H1 (cell line): ENCODE results near the gene COIL. TPM values are rescaled to one million over a fixed set of nuclear protein-coding genes. Genes with fewer than 3 reads are reported as not detected.

Source experiments
- ASH2L ChIP-seq: fragments of 200-600, 300-600 bp; sonication (generic); IDR thresholded peaks from one replicate; pipeline ENCODE4 v1.7.1; 2017; ENCODE audit warnings: low read length
- BRCA1 ChIP-seq: IDR thresholded peaks from 2 replicates; pipeline ENCODE4 v1.6.1; 2012; ENCODE audit warnings: low read depth, low read length, improper control_type of control experiment
- CHD2 ChIP-seq: IDR thresholded peaks from 2 replicates; pipeline ENCODE4 v1.6.1; 2012; ENCODE audit warnings: low read length, improper control_type of control experiment
- EP300 ChIP-seq, 2 experiments: IDR thresholded peaks; 1 replicate in 1 of 2; 2 replicates in 1 of 2; pipeline ENCODE4 v1.6.1; 2011 to 2012; ENCODE audit warnings: low read depth in 2 of 2, low read length in 2 of 2, mild to moderate bottlenecking in 2 of 2, borderline replicate concordance in 1 of 2, inconsistent platforms in 1 of 2, moderate library complexity in 1 of 2
- GABPA ChIP-seq: IDR thresholded peaks from 2 replicates; pipeline ENCODE4 v1.6.1; 2011; ENCODE audit warnings: mild to moderate bottlenecking, low read length, moderate library complexity, borderline replicate concordance; ENCODE audit not compliant: insufficient read depth
- HDAC2 ChIP-seq, 2 experiments: fragments of 300-600 bp in 1 of 2; sonication (generic) in 1 of 2; IDR thresholded peaks; 2 replicates each; pipeline ENCODE4 v1.6.1; 2011 to 2012; ENCODE audit warnings: low read depth in 2 of 2, low read length in 2 of 2, mild to moderate bottlenecking in 2 of 2, moderate library complexity in 2 of 2, borderline replicate concordance in 1 of 2, inconsistent platforms in 1 of 2
- KDM4A ChIP-seq: IDR thresholded peaks from one replicate; pipeline ENCODE4 v1.7.1; 2012; ENCODE audit warnings: low read depth, mild to moderate bottlenecking, moderate library complexity, low read length, inconsistent platforms; ENCODE audit not compliant: severe bottlenecking
- PHF8 ChIP-seq: fragments of 200-600 bp; sonication (generic); conservative IDR thresholded peaks from 2 replicates; pipeline ENCODE4 v1.7.1; 2012; ENCODE audit warnings: low read depth, mild to moderate bottlenecking, inconsistent platforms, low read length, moderate library complexity
- POLR2A ChIP-seq, 2 experiments: IDR thresholded peaks; 1 replicate in 1 of 2; 2 replicates in 1 of 2; pipeline ENCODE4 v1.6.1; 2011; ENCODE audit warnings: low read depth in 2 of 2, low read length in 2 of 2, mild to moderate bottlenecking in 2 of 2; ENCODE audit errors: control extremely low read depth in 1 of 2
- RBBP5 ChIP-seq: IDR thresholded peaks from 2 replicates; pipeline ENCODE4 v1.7.1; 2012; ENCODE audit warnings: low read depth, mild to moderate bottlenecking, inconsistent platforms, low read length, moderate library complexity, borderline replicate concordance
- SP4 ChIP-seq: IDR thresholded peaks from 2 replicates; pipeline ENCODE4 v1.6.1; 2012; ENCODE audit warnings: low read length, inconsistent platforms
- TAF1 ChIP-seq: IDR thresholded peaks from 2 replicates; pipeline ENCODE4 v1.6.1; 2011; ENCODE audit warnings: mild to moderate bottlenecking, low read depth, low read length
- TAF7 ChIP-seq: optimal IDR thresholded peaks from 2 replicates; pipeline ENCODE3; 2011; ENCODE audit warnings: low read depth, mild to moderate bottlenecking, inconsistent platforms, low read length, moderate library complexity, borderline replicate concordance
- YY1 ChIP-seq: IDR thresholded peaks from 2 replicates; pipeline ENCODE4 v1.6.1; 2011; ENCODE audit warnings: low read depth, mild to moderate bottlenecking, low read length
- ZNF274 ChIP-seq: IDR thresholded peaks from 2 replicates; pipeline ENCODE4 v1.7.0; 2012; ENCODE audit warnings: low read length, borderline replicate concordance; ENCODE audit errors: extremely low read depth
- polyA plus RNA-seq, 7 experiments: library from polyadenylated mRNA; depleted of rRNA in 3 of 7; stranded (reverse) in 5 of 7; unstranded in 2 of 7; fragments of >200 nt in 5 of 7; fragments of 200-250 nt in 2 of 7; gene quantifications; 1 replicate in 5 of 7; 2 replicates in 1 of 7; 4 replicates in 1 of 7; pipeline versions ENCODE4 v1.2.1 to v1.2.3, GENCODE V29; 2011 to 2013; ENCODE audit warnings: missing spikeins in 2 of 7, mixed read lengths in 2 of 7
- total RNA-seq: library from RNA; stranded (reverse); fragmentation: NEBNext Ultra II Directional; extraction: Animal tissue kit (Norgen Biotek cat#: 25700); gene quantifications from 2 replicates; pipeline ENCODE4 v1.2.1, GENCODE V29; 2021
- TF ChIP-seq, protein P1 (sequence below): IDR thresholded peaks from 2 replicates; pipeline ENCODE4 v1.6.1; 2012; ENCODE audit warnings: inconsistent platforms

The COIL gene
- total and polyA plus RNA-seq, 2 of the 8 experiments (the other 6 are each of a cell fraction or from before 2014, with no cell fraction given): 5.2 to 23.6 TPM

- TF ChIP-seq YY1 (peak; percentile 38; the same call in 1 of the 2 replicates), ASH2L (peak; percentile 93), PHF8 (peak; percentile 92), POLR2A (IDR thresholded peaks at IDR 0.05; ENCODE audit: control extremely low read depth in 1 of 2, low read depth in 2 of 2, low read length in 2 of 2) (peak; percentile 81 to 94), HDAC2 (IDR thresholded peaks at IDR 0.05; ENCODE audit: borderline replicate concordance in 1 of 2, low read depth in 2 of 2, low read length in 2 of 2) (0 out of 4 replicates have a peak, but pooled peaks of 1 of the 2 experiments have one; percentile 56), GABPA (no peak), BRCA1 (peak; percentile 7; the same call in 1 of the 2 replicates), TAF1 (peak; percentile 95), TAF7 (peak; percentile 93), ZNF274 (no peak), RBBP5 (peak; percentile 91; the same call in 1 of the 2 replicates), CHD2 (peak; percentile 76), SP4 (no peak), EP300 (IDR thresholded peaks at IDR 0.05; ENCODE audit: borderline replicate concordance in 1 of 2, low read depth in 2 of 2, low read length in 2 of 2) (no peak), KDM4A (peak; percentile 96)
- TF ChIP-seq, protein P1, sequence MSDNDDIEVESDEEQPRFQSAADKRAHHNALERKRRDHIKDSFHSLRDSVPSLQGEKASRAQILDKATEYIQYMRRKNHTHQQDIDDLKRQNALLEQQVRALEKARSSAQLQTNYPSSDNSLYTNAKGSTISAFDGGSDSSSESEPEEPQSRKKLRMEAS: peak; percentile 85
Observed at GRCh38 chr17:56913867-56914580, 46.8 kb downstream of the COIL start, which contains the start of gene TRIM25 (continued).
